Thyroid gland (tissue), 4 donors: ENCODE data around the gene RELB.

Experiments used
- CTCF ChIP-seq, 6 experiments: fragments of 200-600 bp in 3 of 6; fragments of 450-650 bp in 3 of 6; sonication (generic) in 3 of 6; IDR thresholded peaks; one replicate each; pipeline ENCODE4 v1.5.1; 2016 to 2019; ENCODE audit warnings: antibody characterized with exemption in 6 of 6, mild to moderate bottlenecking in 2 of 6, inconsistent platforms in 1 of 6, moderate library complexity in 1 of 6
- POLR2A ChIP-seq, 2 donors: fragments of 450-650 bp; IDR thresholded peaks; one replicate each; pipeline ENCODE4 v1.6.1; 2017; ENCODE audit warnings: antibody characterized with exemption in 2 of 2, mild to moderate bottlenecking in 2 of 2, moderate library complexity in 1 of 2

GRCh38 chr19:45009625-45010255 lies 8.5 kb downstream of the RELB start:
- TF ChIP-seq CTCF (IDR thresholded peaks at IDR 0.05), result no peak
- TF ChIP-seq POLR2A (IDR thresholded peaks at IDR 0.05), result no peak
